Stimulated activated CD4-positive, alpha-beta T cell treated with anti-CD3 and anti-CD28 coated beads, Interleukin-2, amount 100 ng/mL, for 4 hours (primary cell): ENCODE data around the gene XPR1.
"Not testable (repeated sequence)": the region's sequence is repeated elsewhere in the genome, so short reads cannot be mapped to it uniquely, and the experiment has no call there.

Experiments used
- DNase-seq: peaks from one replicate; pipeline ENCODE4 v3.0.0-alpha.2; 2020; ENCODE audit warnings: low read depth

The XPR1 gene

DNA sequence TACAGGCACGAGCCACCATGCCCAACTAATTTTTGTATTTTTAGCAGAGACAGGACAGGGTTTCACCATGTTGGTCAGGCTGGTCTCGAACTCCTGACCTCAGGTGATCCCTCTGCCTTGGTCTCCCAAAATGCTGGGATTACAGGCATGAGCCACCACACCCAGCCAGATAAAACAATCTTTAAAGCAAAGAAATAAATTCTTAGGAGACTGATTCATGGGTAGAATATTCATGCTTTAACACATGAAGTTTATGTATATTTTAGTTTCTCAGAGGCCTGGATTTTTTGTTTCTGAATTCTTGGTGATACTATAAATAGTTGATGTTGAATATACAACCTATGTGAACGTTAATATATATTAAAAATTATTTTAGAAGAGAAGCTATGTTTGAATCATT lies 153.5 kb downstream of the XPR1 start:
- DNase-seq, result no peak

- no peak for DNase-seq
Observed at GRCh38 chr1:180785887-180786286, 154.1 kb downstream of the XPR1 start.

DNA sequence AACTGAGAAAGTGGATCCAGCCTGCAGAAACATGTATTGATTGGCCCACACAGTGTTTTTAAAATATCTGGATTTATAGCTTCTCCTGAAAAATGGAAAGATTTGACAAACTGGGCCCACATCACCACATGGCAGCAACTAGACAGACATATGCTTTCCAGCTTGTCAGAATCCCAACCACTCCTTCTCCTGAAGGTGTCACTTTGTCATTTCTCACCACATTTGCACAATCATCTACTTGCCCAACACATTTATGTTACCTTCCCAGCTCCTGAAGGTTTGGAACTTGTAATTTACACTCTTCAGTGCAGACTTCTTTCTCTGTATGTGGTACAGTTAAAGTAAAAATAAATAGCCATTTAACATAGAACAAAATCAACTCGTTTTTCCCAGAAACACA lies 154.8 kb downstream of the XPR1 start:
- DNase-seq, result no peak

GRCh38 chr1:180787628-180788307 lies 155.9 kb downstream of the XPR1 start:
- DNase-seq, result no peak

GRCh38 chr1:180789460-180789859 lies 157.6 kb downstream of the XPR1 start:
- no peak for DNase-seq

- DNase-seq, result not testable (repeated sequence)
Observed at GRCh38 chr1:180791152-180791551, 159.3 kb downstream of the XPR1 start.

- no peak for DNase-seq
Observed at GRCh38 chr1:180791806-180792205, 160.0 kb downstream of the XPR1 start.

DNA sequence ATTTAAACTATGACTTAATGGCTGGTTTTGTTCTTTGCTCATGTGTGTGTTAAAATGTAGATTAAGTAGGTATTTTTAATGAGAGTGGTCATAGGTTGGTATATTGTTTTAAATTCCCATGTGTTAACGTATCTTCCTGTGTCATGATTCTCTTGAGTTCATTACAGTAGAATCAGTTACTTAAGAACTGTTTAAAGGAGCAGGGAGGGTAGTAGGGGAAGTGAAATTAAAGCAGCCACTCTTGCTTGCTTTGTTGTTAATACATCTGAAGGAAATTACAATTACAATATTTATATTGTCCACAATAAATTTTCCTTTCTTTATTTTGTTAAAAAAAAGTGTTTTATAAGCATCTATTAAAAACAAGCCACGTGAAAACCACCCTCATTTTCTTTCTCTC lies 161.6 kb downstream of the XPR1 start:
- no peak for DNase-seq

GRCh38 chr1:180796897-180797640 lies 165.2 kb downstream of the XPR1 start:
- no peak for DNase-seq

DNA sequence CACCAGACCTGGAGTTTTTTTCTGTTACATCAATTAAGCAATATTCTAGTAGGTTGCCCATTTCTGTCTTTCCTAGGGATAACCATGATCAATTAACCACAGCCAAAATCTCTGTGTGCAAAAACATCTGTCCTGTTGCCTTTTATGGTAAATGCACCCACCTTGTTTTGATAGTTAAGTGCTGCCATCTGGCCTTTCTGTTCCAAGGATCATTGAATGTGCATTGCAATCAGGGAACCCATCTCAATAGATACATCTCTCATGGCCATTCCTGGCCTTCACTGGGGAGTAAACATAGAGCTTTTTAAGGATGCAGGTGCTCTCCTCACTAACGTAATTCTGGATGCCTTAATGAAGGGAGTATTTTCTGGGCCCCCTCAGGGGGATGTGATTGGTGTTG lies 169.1 kb downstream of the XPR1 start:
- DNase-seq, result no peak

- no peak for DNase-seq
Observed at GRCh38 chr1:180802813-180803212, 171.0 kb downstream of the XPR1 start.

- no peak for DNase-seq
Observed at GRCh38 chr1:180805316-180805715, 173.5 kb downstream of the XPR1 start.

- no peak for DNase-seq
Observed at GRCh38 chr1:180811298-180811697, 179.5 kb downstream of the XPR1 start.

DNA sequence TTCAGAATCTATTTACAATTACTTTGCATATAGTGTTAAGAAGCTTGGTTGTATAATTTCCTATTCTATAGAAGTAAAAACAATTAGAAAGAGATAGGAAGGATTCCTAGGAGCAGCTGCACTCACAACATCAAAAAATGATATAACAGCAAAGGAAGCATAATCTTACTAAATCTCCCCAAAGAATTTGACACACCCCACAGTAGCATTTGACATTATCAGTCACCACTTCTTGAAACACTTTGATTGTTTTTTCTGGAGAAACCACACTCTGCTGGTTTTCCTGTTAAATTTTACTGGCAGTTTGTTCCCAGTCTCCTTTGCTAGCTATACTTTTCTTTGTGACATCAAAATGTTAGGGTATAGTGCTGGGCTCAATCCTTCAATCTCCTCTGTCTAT lies 180.1 kb downstream of the XPR1 start:
- no peak for DNase-seq

GRCh38 chr1:180814258-180814657 lies 182.4 kb downstream of the XPR1 start:
- no peak for DNase-seq

DNA sequence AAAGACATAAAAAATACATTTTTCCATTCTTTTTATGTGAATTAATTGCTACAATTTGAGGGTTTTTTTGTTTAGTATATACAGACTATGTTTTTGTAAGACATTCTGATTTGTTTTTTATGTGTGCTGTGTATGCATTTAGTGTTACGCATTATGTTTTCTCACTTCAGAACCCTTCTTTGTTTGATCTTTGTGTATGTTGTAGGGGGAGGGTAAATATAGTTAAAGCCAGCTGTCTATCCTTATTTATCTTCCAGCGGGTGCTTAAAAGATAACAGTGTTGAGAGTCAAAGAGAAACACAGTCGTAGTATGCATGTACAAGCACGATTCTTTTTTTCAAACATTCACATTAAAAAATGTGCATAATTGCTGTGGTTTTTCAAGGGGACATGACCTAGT lies 183.4 kb downstream of the XPR1 start:
- DNase-seq, result no peak

- no peak for DNase-seq
Observed at GRCh38 chr1:180816132-180816531, 184.3 kb downstream of the XPR1 start.

DNA sequence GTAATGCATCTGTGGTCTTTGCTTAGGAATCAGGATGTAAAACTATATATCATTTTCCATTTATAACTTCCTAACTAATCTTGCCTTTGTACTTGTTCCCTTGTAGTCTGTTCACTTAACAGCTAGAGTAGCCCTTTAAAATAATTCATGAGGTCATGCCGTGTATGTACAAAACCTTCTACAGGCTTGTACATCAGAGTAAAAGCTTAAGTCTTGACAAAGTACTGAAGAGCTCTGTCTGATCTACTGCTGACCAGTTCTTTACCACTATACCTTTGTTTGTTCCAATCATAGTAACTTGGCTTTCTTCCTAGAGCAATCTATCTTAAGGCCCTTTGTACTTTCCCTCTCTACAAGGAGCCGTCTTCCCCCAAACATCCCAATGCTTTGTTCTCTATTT lies 190.1 kb downstream of the XPR1 start:
- DNase-seq, result no peak

DNA sequence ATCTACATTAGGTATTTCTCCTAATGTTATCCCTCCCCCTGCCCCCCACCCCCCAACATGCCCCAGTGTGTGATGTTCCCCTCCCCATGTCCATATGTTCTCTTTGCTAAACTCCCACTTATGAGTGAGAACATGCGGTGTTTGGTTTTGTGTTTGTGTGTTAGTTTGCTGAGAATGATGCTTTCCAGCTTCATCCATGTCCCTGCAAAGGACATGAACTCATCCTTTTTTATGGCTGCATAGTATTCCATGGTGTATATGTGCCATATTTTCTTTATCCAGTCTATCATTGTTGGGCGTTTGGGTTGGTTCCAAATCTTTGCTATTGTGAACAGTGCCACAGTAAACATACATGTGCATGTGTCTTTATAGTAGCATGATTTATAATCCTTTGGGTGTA lies 199.7 kb downstream of the XPR1 start:
- DNase-seq, result not testable (repeated sequence)

- not testable (repeated sequence) for DNase-seq
Observed at GRCh38 chr1:180833180-180833579, 201.4 kb downstream of the XPR1 start.

DNA sequence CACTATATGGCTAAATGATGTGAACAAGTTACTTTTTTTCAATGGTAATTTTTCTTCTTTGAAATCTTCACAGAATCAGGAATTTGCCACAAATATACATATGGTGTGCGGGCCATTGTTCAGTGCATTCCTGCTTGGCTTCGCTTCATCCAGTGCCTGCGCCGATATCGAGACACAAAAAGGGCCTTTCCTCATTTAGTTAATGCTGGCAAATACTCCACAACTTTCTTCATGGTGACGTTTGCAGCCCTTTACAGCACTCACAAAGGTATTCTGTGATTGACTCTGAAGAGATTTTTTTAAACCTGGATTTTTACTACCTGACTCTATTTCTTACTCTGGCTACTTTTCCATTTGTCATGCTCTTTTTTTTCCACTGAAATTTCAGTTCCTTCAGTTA lies 204.6 kb downstream of the XPR1 start:
- DNase-seq, result no peak

GRCh38 chr1:180837020-180837419 lies 205.2 kb downstream of the XPR1 start:
- DNase-seq, result no peak

DNA sequence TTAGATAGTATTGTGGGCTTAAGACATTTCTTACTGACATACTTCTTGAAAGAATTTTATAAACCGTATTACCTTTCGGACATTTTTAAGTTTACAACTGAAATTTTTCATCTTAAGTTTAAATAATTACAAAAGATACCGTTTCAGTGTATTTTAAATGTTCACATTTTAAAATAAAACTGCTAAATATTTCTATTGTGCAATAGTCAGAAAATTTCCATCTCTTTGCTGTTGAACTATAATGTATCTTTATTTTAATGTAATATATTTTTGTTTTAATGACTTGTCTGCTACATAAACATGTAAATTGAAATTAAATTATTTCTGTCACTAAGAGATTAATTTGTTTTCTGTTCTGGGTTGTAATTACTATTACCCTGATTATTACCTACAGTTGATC lies 206.7 kb downstream of the XPR1 start:
- no peak for DNase-seq

DNA sequence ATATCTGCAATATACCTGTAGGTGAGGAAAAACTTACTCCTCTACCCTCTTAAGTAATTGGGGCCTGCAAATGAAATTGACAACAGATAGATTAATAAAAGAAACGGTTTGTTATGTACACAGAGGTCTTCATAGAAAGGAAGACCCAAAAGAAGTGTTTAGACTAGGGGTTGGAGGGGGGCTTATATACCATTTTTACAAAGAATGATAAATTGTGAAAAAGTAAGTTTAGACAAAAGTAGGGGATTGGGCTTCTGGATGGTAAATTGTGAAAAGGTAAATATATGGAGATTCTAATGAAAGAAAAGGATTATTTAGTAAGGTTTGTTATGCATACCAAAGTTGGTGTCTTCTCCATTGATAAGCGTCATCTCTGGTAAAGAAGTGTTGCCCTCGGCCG lies 207.7 kb downstream of the XPR1 start:
- no peak for DNase-seq
